Measurements from ENCODE around the gene HMGB1.
"Not testable (repeated sequence)": the region's sequence is repeated elsewhere in the genome, so short reads cannot be mapped to it uniquely, and the experiment has no call there.

The HMGB1 gene

GRCh38 chr13:30465343-30465592 is 468 bp downstream of the HMGB1 start:
- H3K27me3 ChIP-seq, result no peaks in the 10 kb centered on the region
- no peak for DNase-seq
- peaks cover 0 to 31% (median 23%) of the 10 kb centered on the region in 4 donors for H3K4me1 ChIP-seq
- peaks cover 3 to 14% (median 14%) of the 10 kb centered on the region in 3 donors for H3K36me3 ChIP-seq
- H3K4me3 ChIP-seq, result peak overlapping the region; percentile 66 to 100
- H3K9me3 ChIP-seq, result no peaks in the 10 kb centered on the region
- intact Hi-C loops (cut with DNase I; ENCODE audit: low total_unique reads), result loop anchor here (2.0 to 10.0 kb wide), 4 partner anchors 152 to 580 kb away; partner anchors contain the start of gene USPL1
- no peak for TF ChIP-seq CTCF (IDR thresholded peaks at IDR 0.05)
- peak overlapping the region; percentile 89 to 100 for H3K27ac ChIP-seq

GRCh38 chr13:30464496-30465342 is 1.0 kb downstream of the HMGB1 start:
- peak overlapping the region; percentile 96 to 100 for H3K27ac ChIP-seq
- H3K4me3 ChIP-seq, result peak overlapping the region; percentile 66 to 100
- intact Hi-C loops (cut with DNase I; ENCODE audit: low total_unique reads), result loop anchor here (1.0 to 10.0 kb wide), 5 partner anchors 56 to 580 kb away; partner anchors contain the start of gene USPL1
- DNase-seq, result peak; percentile 71 to 84
- peaks cover 0 to 31% (median 23%) of the 10 kb centered on the region in 4 donors for H3K4me1 ChIP-seq
- TF ChIP-seq CTCF (IDR thresholded peaks at IDR 0.05), result peak in 1 of 2 experiments; percentile 11
- H3K9me3 ChIP-seq, result no peaks in the 10 kb centered on the region
- H3K36me3 ChIP-seq, result peaks cover 3 to 15% (median 14%) of the 10 kb centered on the region in 3 donors
- no peaks in the 10 kb centered on the region for H3K27me3 ChIP-seq

- peaks cover 0 to 31% (median 23%) of the 10 kb centered on the region in 4 donors for H3K4me1 ChIP-seq
- intact Hi-C loops (cut with DNase I; ENCODE audit: low total_unique reads), result loop anchor here (1.0 to 10.0 kb wide), 4 partner anchors 56 to 581 kb away; partner anchors contain the start of gene USPL1
Observed at GRCh38 chr13:30463787-30464495, 1.8 kb downstream of the HMGB1 start.

GRCh38 chr13:30461279-30462066 is 4.3 kb downstream of the HMGB1 start:
- DNase-seq, H3K9me3 ChIP-seq, H3K4me3 ChIP-seq, H3K27me3 ChIP-seq: not testable (repeated sequence)
- peaks cover 3 to 29% (median 14%) of the 10 kb centered on the region in 3 donors for H3K36me3 ChIP-seq
- peaks cover 0 to 34% (median 24%) of the 10 kb centered on the region in 4 donors for H3K4me1 ChIP-seq
- peak overlapping the region; percentile 96 to 100 for H3K27ac ChIP-seq
- intact Hi-C loops (cut with DNase I; ENCODE audit: low total_unique reads), result loop anchor here (10.0 kb wide), 2 partner anchors 327 to 583 kb away; no protein-coding TSS in a partner anchor
- TF ChIP-seq CTCF (IDR thresholded peaks at IDR 0.05), result peak; percentile 42 to 55

More at GRCh38 chr13:30463787-30464495, 1.8 kb downstream of the HMGB1 start:
- Histone ChIP-seq H3K9me3 (no peaks in the 10 kb centered on the region), H3K4me3 (peak overlapping the region; percentile 66 to 100), H3K27ac (peak overlapping the region; percentile 96 to 100), H3K27me3 (no peaks in the 10 kb centered on the region), H3K36me3 (peaks cover 3 to 19% (median 14%) of the 10 kb centered on the region in 3 donors)
- DNase-seq, result peak; percentile 50 to 81
- no peak for TF ChIP-seq CTCF (IDR thresholded peaks at IDR 0.05)

GRCh38 chr13:30457306-30457891 is 8.3 kb downstream of the HMGB1 start:
- H3K27ac ChIP-seq, result peak overlapping the region in 1 of 2 donors; percentile 55
- H3K27me3 ChIP-seq, result no peaks in the 10 kb centered on the region
- peaks cover 0 to 23% (median 10%) of the 10 kb centered on the region in 4 donors for H3K4me1 ChIP-seq
- H3K36me3 ChIP-seq, result peaks cover 3 to 21% (median 7%) of the 10 kb centered on the region in 3 donors
- no peak overlapping the region for H3K4me3 ChIP-seq
- no peak for TF ChIP-seq CTCF (IDR thresholded peaks at IDR 0.05)
- DNase-seq, result no peak
- intact Hi-C loops (cut with DNase I; ENCODE audit: low total_unique reads), result loop anchor here (5.0 kb wide), 1 partner anchor 450 kb away; no protein-coding TSS in a partner anchor
- H3K9me3 ChIP-seq, result no peaks in the 10 kb centered on the region
